Gastroesophageal sphincter (tissue), 4 donors: Measurements from ENCODE around the gene FHOD3. TPM values are rescaled to one million over a fixed set of nuclear protein-coding genes. Genes with fewer than 3 reads are reported as not detected.

Experiments
- ATAC-seq: fragments of 150-250 bp; one replicate; pipeline ENCODE4 v1.9.1; 2016; ENCODE audit warnings: mild to moderate bottlenecking, moderate library complexity
- H3K27ac ChIP-seq, 4 donors: fragments of 200-600 bp; sonication (generic) in 3 of 4; 1 replicate in 3 of 4; 2 replicates in 1 of 4; pipeline ENCODE4 v1.5.1; 2016 to 2019
- H3K27me3 ChIP-seq: fragments of 200-600 bp; sonication (generic); one replicate; pipeline ENCODE4 v1.5.1; 2019
- H3K36me3 ChIP-seq, 2 donors: fragments of 200-600 bp; sonication (generic); one replicate each; pipeline ENCODE4 v1.5.1; 2019; ENCODE audit warnings: control low read depth in 1 of 2
- H3K4me1 ChIP-seq, 3 donors: fragments of 200-600 bp; sonication (generic); 1 replicate in 2 of 3; 2 replicates in 1 of 3; pipeline ENCODE4 v1.5.1; 2016 to 2019; ENCODE audit warnings: control low read depth in 2 of 3
- H3K4me3 ChIP-seq, 2 donors: fragments of 200-600 bp; sonication (generic); one replicate each; pipeline ENCODE4 v1.5.1; 2019; ENCODE audit warnings: mild to moderate bottlenecking in 1 of 2, moderate library complexity in 1 of 2
- H3K9me3 ChIP-seq, 3 donors: fragments of 200-600 bp; sonication (generic); one replicate each; pipeline ENCODE4 v1.5.1; 2017 to 2019; ENCODE audit warnings: control low read depth in 2 of 3
- EP300 ChIP-seq: sonication (generic); formaldehyde crosslinking; IDR thresholded peaks from one replicate; pipeline ENCODE4 v1.6.1; 2017; ENCODE audit warnings: antibody characterized with exemption, mild to moderate bottlenecking
- POLR2A ChIP-seq, 2 donors: fragments of 450-650 bp; IDR thresholded peaks; one replicate each; pipeline ENCODE4 v1.6.1; 2017; ENCODE audit warnings: antibody characterized with exemption in 2 of 2, mild to moderate bottlenecking in 2 of 2, moderate library complexity in 1 of 2
- POLR2AphosphoS5 ChIP-seq: sonication (generic); formaldehyde crosslinking; IDR thresholded peaks from one replicate; pipeline ENCODE4 v1.6.1; 2017; ENCODE audit warnings: antibody characterized with exemption
- WGBS, 2 donors: methylation state at CpG; one replicate each; pipeline ENCODE4 v1.1.5; 2018; ENCODE audit warnings: low coverage in 1 of 2; 5-methylcytosine and 5-hydroxymethylcytosine counted together
- total RNA-seq, 4 donors: library from RNA; depleted of rRNA; stranded (reverse); fragments of >200 nt; gene quantifications; one replicate each; pipeline ENCODE4 v1.1.0, GENCODE V29; 2016
- TF ChIP-seq, protein P1 (sequence below), 4 experiments: fragments of 200-600 bp in 2 of 4; fragments of 450-650 bp in 2 of 4; sonication (generic) in 1 of 4; IDR thresholded peaks; one replicate each; pipeline ENCODE4 v1.5.1; 2017 to 2019; ENCODE audit warnings: antibody characterized with exemption in 4 of 4, mild to moderate bottlenecking in 2 of 4, moderate library complexity in 2 of 4

Gene FHOD3
- total RNA-seq, 4 donors from 2014 or later = 18.4 to 36.7 (median 30.4) TPM

- TF ChIP-seq, protein P1, sequence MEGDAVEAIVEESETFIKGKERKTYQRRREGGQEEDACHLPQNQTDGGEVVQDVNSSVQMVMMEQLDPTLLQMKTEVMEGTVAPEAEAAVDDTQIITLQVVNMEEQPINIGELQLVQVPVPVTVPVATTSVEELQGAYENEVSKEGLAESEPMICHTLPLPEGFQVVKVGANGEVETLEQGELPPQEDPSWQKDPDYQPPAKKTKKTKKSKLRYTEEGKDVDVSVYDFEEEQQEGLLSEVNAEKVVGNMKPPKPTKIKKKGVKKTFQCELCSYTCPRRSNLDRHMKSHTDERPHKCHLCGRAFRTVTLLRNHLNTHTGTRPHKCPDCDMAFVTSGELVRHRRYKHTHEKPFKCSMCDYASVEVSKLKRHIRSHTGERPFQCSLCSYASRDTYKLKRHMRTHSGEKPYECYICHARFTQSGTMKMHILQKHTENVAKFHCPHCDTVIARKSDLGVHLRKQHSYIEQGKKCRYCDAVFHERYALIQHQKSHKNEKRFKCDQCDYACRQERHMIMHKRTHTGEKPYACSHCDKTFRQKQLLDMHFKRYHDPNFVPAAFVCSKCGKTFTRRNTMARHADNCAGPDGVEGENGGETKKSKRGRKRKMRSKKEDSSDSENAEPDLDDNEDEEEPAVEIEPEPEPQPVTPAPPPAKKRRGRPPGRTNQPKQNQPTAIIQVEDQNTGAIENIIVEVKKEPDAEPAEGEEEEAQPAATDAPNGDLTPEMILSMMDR (IDR thresholded peaks at IDR 0.05) = no peak
- TF ChIP-seq EP300 (no peak), POLR2A (IDR thresholded peaks at IDR 0.05) (no peak), POLR2AphosphoS5 (no peak)
- H3K36me3 ChIP-seq = no peaks in the 10 kb centered on the region
- H3K27ac ChIP-seq = no peak overlapping the region
- ATAC-seq = no peak
- no peaks in the 10 kb centered on the region for H3K9me3 ChIP-seq
- H3K4me3 ChIP-seq = no peak overlapping the region
- no peaks in the 10 kb centered on the region for H3K27me3 ChIP-seq
- 82 to 90% methylated on average over 2 to 8 of the region's 8 CpGs for WGBS, 2 donors
- H3K4me1 ChIP-seq = no peaks in the 10 kb centered on the region
These were observed 33.2 kb upstream of the FHOD3 start for GRCh38 chr18:36264283-36264682.

GRCh38 chr18:36265015-36265414 lies 32.5 kb upstream of the FHOD3 start:
- Histone ChIP-seq H3K27ac (no peak overlapping the region), H3K27me3 (no peaks in the 10 kb centered on the region), H3K4me3 (no peak overlapping the region), H3K4me1 (no peaks in the 10 kb centered on the region), H3K9me3 (no peaks in the 10 kb centered on the region), H3K36me3 (no peaks in the 10 kb centered on the region)
- ATAC-seq = no peak
- WGBS, 2 donors = 41 to 52% methylated on average over 5 of the region's 5 CpGs
- TF ChIP-seq POLR2AphosphoS5 (no peak), EP300 (no peak), POLR2A (IDR thresholded peaks at IDR 0.05) (no peak)
- TF ChIP-seq, protein P1 (IDR thresholded peaks at IDR 0.05) = no peak

GRCh38 chr18:36269157-36269556 lies 28.4 kb upstream of the FHOD3 start:
- Histone ChIP-seq H3K9me3 (no peaks in the 10 kb centered on the region), H3K27me3 (peaks cover 4% of the 10 kb centered on the region), H3K4me1 (no peaks in the 10 kb centered on the region), H3K36me3 (no peaks in the 10 kb centered on the region), H3K27ac (no peak overlapping the region), H3K4me3 (no peak overlapping the region)
- 60 to 74% methylated on average over 1 to 2 of the region's 4 CpGs for WGBS, 2 donors
- TF ChIP-seq EP300 = no peak
- no peak for ATAC-seq

GRCh38 chr18:36271153-36271552 lies 26.4 kb upstream of the FHOD3 start:
- H3K36me3 ChIP-seq = no peaks in the 10 kb centered on the region
- H3K9me3 ChIP-seq = no peaks in the 10 kb centered on the region
- TF ChIP-seq, protein P1 (IDR thresholded peaks at IDR 0.05) = no peak
- no peak for TF ChIP-seq POLR2AphosphoS5
- TF ChIP-seq EP300 = no peak
- no peak for TF ChIP-seq POLR2A (IDR thresholded peaks at IDR 0.05)

GRCh38 chr18:36273347-36273746 lies 24.2 kb upstream of the FHOD3 start:
- Histone ChIP-seq H3K27ac (no peak overlapping the region), H3K36me3 (no peaks in the 10 kb centered on the region), H3K9me3 (no peaks in the 10 kb centered on the region), H3K4me3 (no peak overlapping the region), H3K4me1 (no peaks in the 10 kb centered on the region), H3K27me3 (peaks cover 20% of the 10 kb centered on the region)
- ATAC-seq = no peak
- WGBS, 2 donors = 82 to 98% methylated on average over 4 to 7 of the region's 8 CpGs
- TF ChIP-seq POLR2AphosphoS5 (no peak), POLR2A (IDR thresholded peaks at IDR 0.05) (no peak), EP300 (no peak)
- TF ChIP-seq, protein P1 (IDR thresholded peaks at IDR 0.05) = no peak

More at GRCh38 chr18:36271153-36271552, 26.4 kb upstream of the FHOD3 start:
- no peak overlapping the region for H3K27ac ChIP-seq
- H3K27me3 ChIP-seq = peaks cover 16% of the 10 kb centered on the region
- no peak for ATAC-seq
- no peaks in the 10 kb centered on the region for H3K4me1 ChIP-seq
- H3K4me3 ChIP-seq = no peak overlapping the region
